Upper lobe of left lung (tissue), 6 donors: ENCODE data around the gene MGAT1. TPM values are rescaled to one million over a fixed set of nuclear protein-coding genes. Genes with fewer than 3 reads are reported as not detected.

ENCODE experiments used
- ATAC-seq, 2 donors: fragments of 200-7000 bp; cut with Tn5 transposase; one replicate each; pipeline ENCODE4 v1.9.1; 2022; ENCODE audit warnings: mild to moderate bottlenecking in 2 of 2, moderate library complexity in 2 of 2; ENCODE audit not compliant: low FRiP score in 2 of 2
- DNase-seq, 2 donors: peaks; one replicate each; pipeline ENCODE4 v3.0.0-alpha.2; 2019 to 2020
- H3K27ac ChIP-seq, 4 donors: fragments of 200-600 bp; sonication (generic); one replicate each; pipeline ENCODE4 v1.5.1; 2016 to 2019
- H3K27me3 ChIP-seq, 4 donors: fragments of 200-600 bp; sonication (generic); one replicate each; pipeline ENCODE4 v1.5.1; 2017 to 2019
- H3K36me3 ChIP-seq, 4 donors: fragments of 200-600 bp; sonication (generic); one replicate each; pipeline ENCODE4 v1.5.1; 2016 to 2019
- H3K4me1 ChIP-seq, 4 donors: fragments of 200-600 bp; sonication (generic); one replicate each; pipeline ENCODE4 v1.5.1; 2018 to 2019
- H3K4me3 ChIP-seq, 4 donors: fragments of 200-600 bp; sonication (generic); one replicate each; pipeline ENCODE4 v1.5.1; 2017 to 2019; ENCODE audit warnings: mild to moderate bottlenecking in 2 of 4, moderate library complexity in 1 of 4
- H3K9me3 ChIP-seq, 4 donors: fragments of 200-600 bp; sonication (generic); one replicate each; pipeline ENCODE4 v1.5.1; 2018 to 2019
- CTCF ChIP-seq, 6 experiments: fragments of 450-650 bp in 4 of 6; fragments of 200-600 bp in 2 of 6; sonication (generic) in 2 of 6; IDR thresholded peaks; one replicate each; pipeline ENCODE4 v1.5.1; 2016 to 2019; ENCODE audit warnings: antibody characterized with exemption in 6 of 6
- EP300 ChIP-seq, 4 donors: sonication (generic); formaldehyde crosslinking; IDR thresholded peaks; one replicate each; pipeline ENCODE4 v1.5.1; 2017; ENCODE audit warnings: antibody characterized with exemption in 4 of 4, control low read depth in 2 of 4
- POLR2A ChIP-seq, 4 donors: fragments of 450-650 bp; IDR thresholded peaks; one replicate each; pipeline ENCODE4 v1.5.1; 2016 to 2017; ENCODE audit warnings: antibody characterized with exemption in 4 of 4, mild to moderate bottlenecking in 2 of 4
- POLR2AphosphoS5 ChIP-seq, 2 donors: sonication (generic); formaldehyde crosslinking; IDR thresholded peaks; one replicate each; pipeline ENCODE4 v1.5.1; 2017; ENCODE audit warnings: antibody characterized with exemption in 2 of 2
- WGBS, 2 donors: methylation state at CpG; one replicate each; pipeline ENCODE4 v1.1.5; 2017 to 2018; 5-methylcytosine and 5-hydroxymethylcytosine counted together
- total RNA-seq, 6 donors: library from RNA; depleted of rRNA in 4 of 6; stranded (reverse); fragments of >200 nt in 4 of 6; gene quantifications; one replicate each; pipeline versions ENCODE4 v1.1.0 to v1.2.1, GENCODE V29; 2016 to 2021
- donor health status: DM: no; HTN: no; CAD: no; lungs with moderate emphysema.
- donor health status: DM: no; HTN: yes; CAD: no; lungs with severe emphysema.

Gene MGAT1
- total RNA-seq, 6 donors from 2014 or later, result 148 to 392 (median 277) TPM

GRCh38 chr5:180839227-180839626 is 36.6 kb upstream of the MGAT1 start:
- no peak for ATAC-seq

GRCh38 chr5:180837478-180837877 is 34.9 kb upstream of the MGAT1 start:
- Histone ChIP-seq H3K27ac (no peak overlapping the region), H3K36me3 (peaks cover 3 to 38% (median 14%) of the 10 kb centered on the region in 4 donors), H3K27me3 (no peaks in the 10 kb centered on the region), H3K4me1 (peaks cover 5 to 14% (median 10%) of the 10 kb centered on the region in 4 donors), H3K9me3 (no peaks in the 10 kb centered on the region), H3K4me3 (no peak overlapping the region)
- no peak for TF ChIP-seq EP300 (IDR thresholded peaks at IDR 0.05)
- DNase-seq (no peak), ATAC-seq (no peak)
- WGBS, 2 donors, result 97% methylated on average over 4 of the region's 4 CpGs

More at GRCh38 chr5:180839227-180839626, 36.6 kb upstream of the MGAT1 start:
- H3K4me3 ChIP-seq, result no peak overlapping the region
- no peak for TF ChIP-seq POLR2AphosphoS5 (IDR thresholded peaks at IDR 0.05)
- DNase-seq, result no peak
- H3K27ac ChIP-seq, result no peak overlapping the region
- no peaks in the 10 kb centered on the region for H3K4me1 ChIP-seq
- H3K27me3 ChIP-seq, result no peaks in the 10 kb centered on the region
- H3K36me3 ChIP-seq, result peaks cover 3 to 38% (median 14%) of the 10 kb centered on the region in 4 donors
- no peaks in the 10 kb centered on the region for H3K9me3 ChIP-seq
- 97 to 98% methylated on average over 2 of the region's 2 CpGs for WGBS, 2 donors

- no peak for ATAC-seq
- no peak for DNase-seq
- peaks cover 20 to 36% (median 30%) of the 10 kb centered on the region in 4 donors for H3K4me1 ChIP-seq
- H3K36me3 ChIP-seq, result peaks cover 3 to 32% (median 14%) of the 10 kb centered on the region in 4 donors
- no peak for TF ChIP-seq POLR2A (IDR thresholded peaks at IDR 0.05)
- TF ChIP-seq EP300 (IDR thresholded peaks at IDR 0.05), result no peak
- no peak for TF ChIP-seq POLR2AphosphoS5 (IDR thresholded peaks at IDR 0.05)
- no peak for TF ChIP-seq CTCF (IDR thresholded peaks at IDR 0.05)
- H3K27ac ChIP-seq, result peak overlapping the region; percentile 98 to 99 (median 98)
- H3K4me3 ChIP-seq, result peak overlapping the region in 3 of 4 donors; percentile 78 to 90 (median 85)
- no peaks in the 10 kb centered on the region for H3K9me3 ChIP-seq
- no peaks in the 10 kb centered on the region for H3K27me3 ChIP-seq
- 70 to 90% methylated on average over 2 of the region's 2 CpGs for WGBS, 2 donors
These were observed 30.0 kb upstream of the MGAT1 start for GRCh38 chr5:180832638-180833068.

- H3K9me3 ChIP-seq, result no peaks in the 10 kb centered on the region
- peaks cover 22 to 44% (median 37%) of the 10 kb centered on the region in 4 donors for H3K4me1 ChIP-seq
- DNase-seq (peak; percentile 93 to 97), ATAC-seq (peak; percentile 97)
- no peaks in the 10 kb centered on the region for H3K27me3 ChIP-seq
- H3K27ac ChIP-seq, result peak overlapping the region; percentile 98 to 99 (median 98)
- peak overlapping the region; percentile 60 to 90 (median 82) for H3K4me3 ChIP-seq
- H3K36me3 ChIP-seq, result peaks cover 3 to 21% (median 7%) of the 10 kb centered on the region in 4 donors
- WGBS, 2 donors, result 1 to 2% methylated on average over 33 to 53 of the region's 80 CpGs
- peak; percentile 69 to 84 for TF ChIP-seq POLR2AphosphoS5 (IDR thresholded peaks at IDR 0.05)
- TF ChIP-seq POLR2A (IDR thresholded peaks at IDR 0.05), result peak in 3 of 4 donors; percentile 12 to 91 (median 82)
- TF ChIP-seq CTCF (IDR thresholded peaks at IDR 0.05), result peak in 4 of 6 experiments; percentile 19 to 44 (median 40)
- TF ChIP-seq EP300 (IDR thresholded peaks at IDR 0.05), result peak in 1 of 4 donors; percentile 17
These were observed 28.8 kb upstream of the MGAT1 start for GRCh38 chr5:180831139-180832093.

GRCh38 chr5:180830253-180831138 is 27.9 kb upstream of the MGAT1 start:
- WGBS, 2 donors, result 20 to 28% methylated on average over 25 to 35 of the region's 35 CpGs
- no peaks in the 10 kb centered on the region for H3K9me3 ChIP-seq
- H3K4me1 ChIP-seq, result peaks cover 31 to 54% (median 46%) of the 10 kb centered on the region in 4 donors
- peak; percentile 82 to 83 for ATAC-seq
- peak overlapping the region; percentile 60 to 90 (median 82) for H3K4me3 ChIP-seq
- H3K27me3 ChIP-seq, result no peaks in the 10 kb centered on the region
- peak in 1 of 2 donors; percentile 83 for DNase-seq
- TF ChIP-seq POLR2AphosphoS5 (IDR thresholded peaks at IDR 0.05) (peak; percentile 62 to 64), POLR2A (IDR thresholded peaks at IDR 0.05) (peak in 3 of 4 donors; percentile 19 to 65 (median 50)), EP300 (IDR thresholded peaks at IDR 0.05) (no peak)
- H3K36me3 ChIP-seq, result peaks cover 3 to 15% (median 6%) of the 10 kb centered on the region in 4 donors
- H3K27ac ChIP-seq, result peak overlapping the region; percentile 98 to 99 (median 98)
